Neural crest cell (in vitro differentiated cells): ENCODE data around the gene OR2H1. TPM values are rescaled to one million over a fixed set of nuclear protein-coding genes. Genes with fewer than 3 reads are reported as not detected.

Experiments used
- DNase-seq: peaks from one replicate; pipeline ENCODE4 v3.0.0; 2021; ENCODE audit warnings: low read depth, mixed read lengths, low spot score
- H3K27ac Mint-ChIP-seq: one replicate; pipeline ENCODE4 v1.8.0; 2021; ENCODE audit warnings: mild to moderate bottlenecking, mixed read lengths; ENCODE audit not compliant: unreplicated experiment
- H3K27me3 Mint-ChIP-seq: 2 replicates; pipeline ENCODE4 v1.8.0; 2021; ENCODE audit warnings: low read depth, mild to moderate bottlenecking, mixed read lengths
- H3K36me3 Mint-ChIP-seq: 2 replicates; pipeline ENCODE4 v1.8.0; 2021; ENCODE audit warnings: low read depth, mild to moderate bottlenecking, mixed read lengths
- H3K4me1 Mint-ChIP-seq: 2 replicates; pipeline ENCODE4 v1.8.0; 2021; ENCODE audit warnings: mixed read lengths
- H3K4me3 Mint-ChIP-seq: one replicate; pipeline ENCODE4 v1.8.0; 2021; ENCODE audit warnings: mild to moderate bottlenecking, mixed read lengths
- H3K9me3 Mint-ChIP-seq: 2 replicates; pipeline ENCODE4 v1.8.0; 2021; ENCODE audit warnings: mixed read lengths
- CTCF ChIP-seq: fragments of 200-600 bp; sonication (generic); conservative IDR thresholded peaks from 2 replicates; pipeline ENCODE4 v1.5.0; 2021; ENCODE audit warnings: antibody characterized with exemption, mild to moderate bottlenecking
- long read RNA-seq: library from polyadenylated mRNA; unstranded; transcript quantifications from one replicate; pipeline ENCODE4 v2.0.0, GENCODE V29; 2020
- total RNA-seq: library from RNA; stranded (reverse); gene quantifications from 2 replicates; pipeline ENCODE4 v1.2.1, GENCODE V29; 2021

The OR2H1 gene
- not detected in 2 replicates for total RNA-seq
- long read RNA-seq, result 0 reads

- no peak within 1 kb of the TSS for H3K27ac Mint-ChIP-seq
- peaks cover 3% of the 10 kb centered on the region for H3K27me3 Mint-ChIP-seq
Observed at GRCh38 chr6:29456971-29457370, at the start of gene OR2H1, which contains the start of gene OR11A1. Gene OR2H1 (plus strand): TSS chr6:29457155. CDS start chr6:29461770, 4,615 bp downstream. Gene OR11A1 (minus strand): TSS chr6:29457071. CDS start chr6:29427641, 29,430 bp downstream.

DNA sequence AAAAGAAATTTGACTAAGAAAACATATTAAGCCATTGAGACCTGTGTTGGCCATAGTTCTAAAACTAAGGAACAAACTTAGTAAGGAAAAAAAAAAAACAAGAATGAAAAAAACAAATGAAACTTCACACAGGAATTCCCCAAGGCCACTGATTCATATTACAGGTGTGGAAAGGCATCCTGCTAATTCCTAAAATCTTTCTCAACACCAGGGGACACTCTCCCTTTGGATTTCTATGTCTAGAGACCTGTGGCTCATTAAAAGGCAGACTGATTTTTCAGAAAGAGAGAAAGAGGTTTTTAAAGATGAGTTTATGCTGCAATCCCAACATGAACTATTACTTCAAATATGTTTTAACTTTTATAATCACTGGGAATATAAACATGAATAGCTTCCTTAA lies 42.4 kb upstream of the OR2H1 start, which contains the start of gene OR12D1:
TSS of gene OR12D1 (plus strand) at position 341 of the 400 bp plus-strand sequence.
- TF ChIP-seq CTCF, result peak; percentile 29
- Mint-ChIP-seq H3K4me1 (no peaks in the 10 kb centered on the region), H3K36me3 (peaks cover 3% of the 10 kb centered on the region), H3K27ac (no peak within 1 kb of the TSS), H3K27me3 (peaks cover 25% of the 10 kb centered on the region), H3K4me3 (no peak within 1 kb of the TSS), H3K9me3 (peaks cover 15% of the 10 kb centered on the region)
- no peak for DNase-seq

More at GRCh38 chr6:29456971-29457370, at the start of gene OR2H1, which contains the start of gene OR11A1:
- no peaks in the 10 kb centered on the region for H3K9me3 Mint-ChIP-seq
- no peak within 1 kb of the TSS for H3K4me3 Mint-ChIP-seq
- no peak for TF ChIP-seq CTCF
- DNase-seq, result no peak
- no peaks in the 10 kb centered on the region for H3K36me3 Mint-ChIP-seq
- H3K4me1 Mint-ChIP-seq, result no peaks in the 10 kb centered on the region

- Mint-ChIP-seq H3K27me3 (peaks cover 10% of the 10 kb centered on the region), H3K36me3 (no peaks in the 10 kb centered on the region), H3K4me1 (no peaks in the 10 kb centered on the region), H3K27ac (no peak overlapping the region), H3K9me3 (no peaks in the 10 kb centered on the region), H3K4me3 (no peak overlapping the region)
- no peak for TF ChIP-seq CTCF
- no peak for DNase-seq
Observed at GRCh38 chr6:29419516-29419915, 37.4 kb upstream of the OR2H1 start.

DNA sequence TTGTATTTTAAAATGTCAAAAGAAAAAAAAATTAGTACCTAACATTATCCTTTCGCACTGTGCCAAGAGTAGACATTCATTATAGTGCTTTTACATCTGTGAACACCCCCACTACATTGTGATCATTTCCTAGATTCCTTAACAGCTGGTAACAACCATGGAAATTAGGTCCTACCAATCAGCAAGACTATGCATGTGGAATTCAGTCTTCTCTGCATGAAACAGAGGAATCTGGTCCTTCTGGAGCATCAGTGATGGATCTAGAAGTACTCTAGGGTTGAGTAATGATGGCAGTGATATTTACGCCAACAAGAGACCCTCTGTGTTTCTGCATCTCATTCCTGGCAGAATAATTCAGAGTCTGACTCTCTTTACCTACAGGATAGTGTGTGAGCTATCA lies 32.8 kb upstream of the OR2H1 start:
- peaks cover 8% of the 10 kb centered on the region for H3K27me3 Mint-ChIP-seq
- no peak overlapping the region for H3K4me3 Mint-ChIP-seq
- H3K9me3 Mint-ChIP-seq, result peaks cover 3% of the 10 kb centered on the region
- no peak overlapping the region for H3K27ac Mint-ChIP-seq
- H3K36me3 Mint-ChIP-seq, result peaks cover 2% of the 10 kb centered on the region
- DNase-seq, result no peak
- TF ChIP-seq CTCF, result no peak
- H3K4me1 Mint-ChIP-seq, result no peaks in the 10 kb centered on the region

- Mint-ChIP-seq H3K9me3 (peaks cover 3% of the 10 kb centered on the region), H3K27ac (no peak overlapping the region)
- TF ChIP-seq CTCF, result no peak
Observed at GRCh38 chr6:29424575-29424974, 32.4 kb upstream of the OR2H1 start.

More at GRCh38 chr6:29424575-29424974, 32.4 kb upstream of the OR2H1 start:
- Mint-ChIP-seq H3K36me3 (peaks cover 2% of the 10 kb centered on the region), H3K4me1 (no peaks in the 10 kb centered on the region), H3K27me3 (peaks cover 12% of the 10 kb centered on the region), H3K4me3 (no peak overlapping the region)
- DNase-seq, result no peak
